Progenitor cell of endocrine pancreas (in vitro differentiated cells): Measurements from ENCODE around the gene LIPM. TPM values are rescaled to one million over a fixed set of nuclear protein-coding genes. Genes with fewer than 3 reads are reported as not detected.

Experiments used
- DNase-seq: peaks from one replicate; pipeline ENCODE4 v3.0.0; 2021; ENCODE audit warnings: low spot score; ENCODE audit not compliant: unreplicated experiment
- H3K27ac Mint-ChIP-seq: 2 replicates; pipeline ENCODE4 v1.8.0; 2021; ENCODE audit warnings: mild to moderate bottlenecking, moderate library complexity, mixed read lengths
- H3K27me3 Mint-ChIP-seq: 2 replicates; pipeline ENCODE4 v1.8.0; 2021; ENCODE audit warnings: mixed read lengths
- H3K36me3 Mint-ChIP-seq: 2 replicates; pipeline ENCODE4 v1.8.0; 2022; ENCODE audit warnings: mixed read lengths; ENCODE audit not compliant: insufficient read depth
- H3K4me1 Mint-ChIP-seq: 2 replicates; pipeline ENCODE4 v1.8.0; 2021; ENCODE audit warnings: low read depth, mixed read lengths
- H3K4me3 Mint-ChIP-seq: 2 replicates; pipeline ENCODE4 v1.8.0; 2021; ENCODE audit warnings: low read depth, mild to moderate bottlenecking, moderate library complexity, mixed read lengths
- H3K9me3 Mint-ChIP-seq: 2 replicates; pipeline ENCODE4 v1.8.0; 2021; ENCODE audit warnings: low read depth, mixed read lengths
- CTCF ChIP-seq: fragments of 200-600 bp; sonication (generic); IDR thresholded peaks from one replicate; pipeline ENCODE4 v1.5.0; 2021; ENCODE audit warnings: antibody characterized with exemption, mild to moderate bottlenecking; ENCODE audit not compliant: unreplicated experiment
- total RNA-seq: library from RNA; stranded (reverse); gene quantifications from 2 replicates; pipeline ENCODE4 v1.2.1, GENCODE V29; 2021

The LIPM gene
- total RNA-seq, 1 donor from 2014 or later: not detected

- no peaks in the 10 kb centered on the region for H3K9me3 Mint-ChIP-seq
- no peak overlapping the region for H3K4me3 Mint-ChIP-seq
- TF ChIP-seq CTCF: no peak
- H3K36me3 Mint-ChIP-seq: no peaks in the 10 kb centered on the region
- H3K27me3 Mint-ChIP-seq: peaks cover 3% of the 10 kb centered on the region
- no peak for DNase-seq
- H3K27ac Mint-ChIP-seq: no peak overlapping the region
- no peaks in the 10 kb centered on the region for H3K4me1 Mint-ChIP-seq
Measured at GRCh38 chr10:88794731-88795130, 7.8 kb upstream of the LIPM start.

GRCh38 chr10:88800152-88801125 lies 2.1 kb upstream of the LIPM start:
- DNase-seq: no peak
- Mint-ChIP-seq H3K4me3 (no peak overlapping the region), H3K9me3 (no peaks in the 10 kb centered on the region), H3K27ac (no peak overlapping the region), H3K4me1 (no peaks in the 10 kb centered on the region), H3K27me3 (peaks cover 3% of the 10 kb centered on the region), H3K36me3 (no peaks in the 10 kb centered on the region)
- no peak for TF ChIP-seq CTCF

DNA sequence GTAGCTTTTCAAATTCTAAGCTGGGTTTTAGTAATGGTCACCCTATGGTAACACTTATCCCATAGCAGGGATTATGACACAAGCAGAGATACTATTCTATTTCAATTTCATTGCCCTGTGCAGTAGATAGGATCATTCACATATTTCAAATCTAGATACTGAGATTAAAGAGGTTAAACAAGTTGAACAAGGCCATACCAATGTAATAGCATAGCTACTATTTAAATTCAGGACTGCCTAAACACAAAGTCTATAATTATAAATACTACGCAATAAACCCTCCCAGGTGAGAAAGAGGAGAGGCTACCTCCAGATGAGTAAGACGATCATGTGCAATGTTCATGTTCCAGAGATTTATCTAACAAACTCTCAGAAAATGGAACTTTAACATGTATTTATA lies 1.1 kb downstream of the LIPM start:
- no peak overlapping the region for H3K4me3 Mint-ChIP-seq
- DNase-seq: no peak
- no peaks in the 10 kb centered on the region for H3K4me1 Mint-ChIP-seq
- no peaks in the 10 kb centered on the region for H3K36me3 Mint-ChIP-seq
- TF ChIP-seq CTCF: no peak
- H3K27ac Mint-ChIP-seq: no peak overlapping the region
- H3K27me3 Mint-ChIP-seq: no peaks in the 10 kb centered on the region
- no peaks in the 10 kb centered on the region for H3K9me3 Mint-ChIP-seq

DNA sequence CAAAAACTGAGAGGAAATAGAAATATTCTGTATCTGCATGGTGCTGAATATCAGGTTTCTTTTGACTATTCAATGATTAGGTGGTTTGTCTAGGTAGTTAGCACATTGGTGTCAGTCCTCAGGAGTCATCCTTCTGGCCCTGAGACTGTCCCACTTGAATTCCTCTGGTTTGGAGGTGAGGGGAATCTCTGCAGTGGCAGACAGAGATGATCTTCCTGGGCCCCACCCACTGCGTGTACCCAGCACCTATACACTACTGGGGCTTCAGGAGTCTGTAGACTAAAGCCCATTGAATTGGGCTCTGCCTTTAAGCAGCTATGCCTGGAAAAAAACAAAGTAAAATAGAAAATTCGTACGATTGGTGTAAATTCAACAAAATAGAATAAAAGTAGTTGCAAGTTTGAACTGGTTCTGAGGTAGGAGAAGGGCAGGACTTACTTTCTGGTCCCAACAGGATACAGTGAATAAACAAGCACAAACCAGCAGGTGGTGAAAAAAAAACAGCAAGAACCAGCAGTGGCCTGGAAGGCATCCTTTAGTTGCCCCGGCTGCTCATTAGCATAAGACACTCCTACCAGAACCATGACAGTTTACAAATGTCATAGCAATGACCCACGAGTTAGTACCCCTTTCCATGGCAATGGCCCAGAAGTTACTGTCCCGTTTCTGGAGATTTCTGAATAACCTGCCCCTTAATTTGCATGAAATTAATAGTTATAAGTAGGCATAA lies 1.7 kb downstream of the LIPM start:
- TF ChIP-seq CTCF: no peak
- H3K36me3 Mint-ChIP-seq: no peaks in the 10 kb centered on the region
- H3K4me1 Mint-ChIP-seq: no peaks in the 10 kb centered on the region
- H3K4me3 Mint-ChIP-seq: no peak overlapping the region
- DNase-seq: no peak
- H3K27ac Mint-ChIP-seq: no peak overlapping the region
- H3K27me3 Mint-ChIP-seq: no peaks in the 10 kb centered on the region
- H3K9me3 Mint-ChIP-seq: no peaks in the 10 kb centered on the region

GRCh38 chr10:88805361-88805760 lies 2.8 kb downstream of the LIPM start:
- Mint-ChIP-seq H3K36me3 (no peaks in the 10 kb centered on the region), H3K4me1 (no peaks in the 10 kb centered on the region), H3K4me3 (no peak overlapping the region), H3K27me3 (no peaks in the 10 kb centered on the region), H3K27ac (no peak overlapping the region), H3K9me3 (no peaks in the 10 kb centered on the region)
- no peak for DNase-seq
- TF ChIP-seq CTCF: no peak
